GM13977 (cell line): ENCODE results near the gene PATE4.

Experiments used
- DNase-seq: peaks from one replicate; pipeline ENCODE4 v3.0.0; 2012; ENCODE audit warnings: low spot score
- CTCF ChIP-seq: IDR thresholded peaks from 2 replicates; pipeline ENCODE4 v1.5.1; 2012; ENCODE audit warnings: mild to moderate bottlenecking, control low read depth; ENCODE audit not compliant: insufficient read depth; ENCODE audit errors: extremely low read depth, missing control alignments
- in situ Hi-C: fragments of 300-500 bp; cut with MboI; formaldehyde crosslinking; loops from one replicate; pipeline ENCODE4 v1.12.0; 2022; ENCODE audit warnings: low sequenced_read_pairs, low pct_unique_long_range_greater_than_20kb, mixed read lengths, inconsistent platforms; ENCODE audit not compliant: unreplicated experiment

Gene PATE4

GRCh38 chr11:125886997-125887372 is 53.9 kb downstream of the PATE4 start:
- no peak for TF ChIP-seq CTCF

DNA sequence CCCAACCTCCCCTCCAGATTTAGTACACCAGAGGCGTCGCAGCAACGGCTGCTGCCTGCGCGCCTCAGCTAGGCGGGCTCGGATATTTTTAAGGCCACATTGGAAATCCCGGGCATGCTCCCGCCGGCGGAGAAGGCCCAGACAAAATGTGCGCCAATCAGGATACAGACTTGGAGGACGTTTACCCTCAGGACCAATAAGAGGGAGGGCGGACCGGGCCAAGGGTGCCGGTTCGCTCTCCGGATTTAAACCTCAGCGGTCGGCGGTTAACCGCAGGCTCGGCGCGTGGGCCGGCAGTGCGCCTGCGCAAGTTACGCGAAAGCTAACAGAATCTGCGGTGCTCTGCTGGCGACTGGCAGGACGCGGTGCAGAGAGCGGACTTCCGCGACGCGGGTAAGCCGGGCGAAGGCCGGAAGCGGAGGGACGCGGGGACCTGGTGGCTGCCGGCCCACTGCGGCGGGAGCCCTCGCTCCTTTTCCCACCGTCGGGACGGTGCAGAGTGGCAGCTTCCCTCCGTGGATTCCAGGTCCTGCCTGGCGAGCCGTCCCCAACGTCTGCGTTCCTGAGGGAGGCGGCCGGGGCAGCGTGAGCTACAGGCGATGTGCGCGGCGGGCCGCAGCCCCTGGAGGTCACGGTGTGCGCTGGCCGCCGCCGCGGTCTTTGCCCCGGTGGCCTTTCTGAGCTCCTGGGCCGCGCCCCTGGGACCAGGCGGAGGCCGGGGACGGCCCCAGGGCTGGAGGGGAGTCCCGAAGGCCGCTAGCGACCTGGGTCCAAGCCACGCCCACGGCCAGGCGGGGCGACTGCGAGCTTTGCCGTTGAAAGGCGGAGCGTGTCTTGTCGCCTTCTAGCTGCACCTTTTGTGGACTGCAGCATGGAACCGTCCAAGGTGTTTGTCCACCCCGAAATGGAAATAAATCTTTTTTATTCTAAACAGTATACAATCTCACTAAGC is 54.5 kb downstream of the PATE4 start, which contains the start of gene HYLS1:
HYLS1 (plus strand) TSS at position 296 of the 952 bp plus-strand sequence. CDS start 11,701 bp downstream, outside the sequence.
- DNase-seq, result peak; percentile 94
- in situ Hi-C loops, result no loop called here
- TF ChIP-seq CTCF, result no peak

More at GRCh38 chr11:125886997-125887372, 53.9 kb downstream of the PATE4 start:
- in situ Hi-C loops, result no loop called here
- DNase-seq, result peak; percentile 33
